Endothelial cell of umbilical vein (primary cell): ENCODE results near the gene ESYT3. TPM values are rescaled to one million over a fixed set of nuclear protein-coding genes. Genes with fewer than 3 reads are reported as not detected.

Experiments used
- BruUV-seq: library from RNA; stranded (reverse); fragments of 400-500 nt; replicated peaks from 2 replicates; lab custom pipeline; 2021; lab: Mats Ljungman, UMichigan
- CTCF ChIA-PET: fragments of 300-600, 350-600 bp; sonication (Branson Sonifier 250); formaldehyde crosslinking; loops from one replicate; lab custom pipeline; 2021; ENCODE audit warnings: antibody characterized with exemption, inconsistent platforms; lab: Charles Lee
- POLR2A ChIA-PET: fragments of 300-600, 350-600 bp; sonication (Branson Sonifier 250); formaldehyde crosslinking; loops from one replicate; lab custom pipeline; 2021; ENCODE audit warnings: antibody characterized with exemption, inconsistent platforms; lab: Charles Lee
- DNase-seq: peaks from one replicate; pipeline ENCODE4 v3.0.0-alpha.2; 2011; ENCODE audit warnings: low read depth, low spot score
- FAIRE-seq: peaks from 2 replicates; lab custom pipeline; 2011; peaks lifted over from hg19 to GRCh38; lab: Jason Lieb, UNC
- H2AFZ ChIP-seq: 2 replicates; pipeline ENCODE4 v1.6.0; 2012; ENCODE audit warnings: low read depth, low read length, control low read depth, inconsistent platforms
- H3K27ac ChIP-seq: 2 replicates; pipeline ENCODE4 v1.5.1; 2011; ENCODE audit warnings: low read depth, mild to moderate bottlenecking, control low read depth, low read length, moderate library complexity; ENCODE audit not compliant: insufficient read depth
- H3K27me3 ChIP-seq, 2 experiments: 2 replicates each; pipeline versions ENCODE4 v1.6.0 to v1.6.1; 2011; ENCODE audit warnings: low read length in 2 of 2, mixed read lengths in 1 of 2; ENCODE audit not compliant: control insufficient read depth in 2 of 2, insufficient read depth in 2 of 2
- H3K36me3 ChIP-seq, 2 experiments: 2 replicates in 1 of 2; 3 replicates in 1 of 2; pipeline ENCODE4 v1.5.1; 2011; ENCODE audit warnings: low read length in 2 of 2, mild to moderate bottlenecking in 1 of 2, moderate library complexity in 1 of 2; ENCODE audit not compliant: control insufficient read depth in 2 of 2, insufficient read depth in 2 of 2; ENCODE audit errors: extremely low read depth in 1 of 2
- H3K4me1 ChIP-seq: 3 replicates; pipeline ENCODE4 v1.5.1; 2011; ENCODE audit warnings: mild to moderate bottlenecking, low read length; ENCODE audit not compliant: control insufficient read depth, insufficient read depth; ENCODE audit errors: extremely low read depth
- H3K4me2 ChIP-seq: 2 replicates; pipeline ENCODE4 v1.6.1; 2011; ENCODE audit warnings: low read length, control low read depth, mixed read lengths; ENCODE audit not compliant: insufficient read depth
- H3K4me3 ChIP-seq, 3 experiments: fragments of 200-600 bp in 1 of 3; sonication (generic), shearing (Covaris generic) in 1 of 3; replicated peaks in 1 of 3; 2 replicates each; pipeline ENCODE4 v1.5.1; 2011 to 2016; ENCODE audit warnings: control low read depth in 3 of 3, low read length in 3 of 3, mild to moderate bottlenecking in 2 of 3, inconsistent platforms in 1 of 3, low read depth in 1 of 3, moderate library complexity in 1 of 3; ENCODE audit not compliant: insufficient read depth in 1 of 3
- H3K79me2 ChIP-seq: 2 replicates; pipeline ENCODE4 v1.6.0; 2012; ENCODE audit warnings: low read length, inconsistent platforms; ENCODE audit not compliant: control insufficient read depth, insufficient read depth
- H3K9ac ChIP-seq: replicated peaks from 2 replicates; pipeline ENCODE3; 2011; ENCODE audit warnings: low read length, control low read depth; ENCODE audit not compliant: insufficient read depth; ENCODE audit errors: extremely low read depth
- H3K9me1 ChIP-seq: replicated peaks from 3 replicates; pipeline ENCODE4 v1.6.0; 2011; ENCODE audit warnings: mild to moderate bottlenecking, low read length; ENCODE audit not compliant: control insufficient read depth, insufficient read depth; ENCODE audit errors: extremely low read depth
- H3K9me3 ChIP-seq: replicated peaks from 2 replicates; pipeline ENCODE4 v1.5.1; 2012; ENCODE audit warnings: low read length, inconsistent platforms; ENCODE audit not compliant: control insufficient read depth, insufficient read depth
- H4K20me1 ChIP-seq: replicated peaks from 2 replicates; pipeline ENCODE3; 2011; ENCODE audit warnings: mild to moderate bottlenecking, low read length; ENCODE audit not compliant: control insufficient read depth, insufficient read depth; ENCODE audit errors: extremely low read depth
- EZH2 ChIP-seq: IDR thresholded peaks from 2 replicates; pipeline ENCODE4 v1.6.1; 2012; ENCODE audit warnings: borderline replicate concordance, low read depth, mild to moderate bottlenecking, moderate library complexity, low read length, inconsistent platforms; ENCODE audit not compliant: severe bottlenecking
- FOS ChIP-seq: IDR thresholded peaks from 2 replicates; pipeline ENCODE4 v1.6.1; 2011; ENCODE audit warnings: mild to moderate bottlenecking, low read length, moderate library complexity, borderline replicate concordance; ENCODE audit not compliant: insufficient read depth
- GATA2 ChIP-seq: IDR thresholded peaks from 2 replicates; pipeline ENCODE4 v1.7.0; 2011; ENCODE audit warnings: low read depth, mild to moderate bottlenecking, moderate library complexity, mixed read lengths, low read length; ENCODE audit not compliant: insufficient read length, insufficient read depth
- JUN ChIP-seq: IDR thresholded peaks from 2 replicates; pipeline ENCODE4 v1.6.1; 2011; ENCODE audit warnings: borderline replicate concordance, low read depth; ENCODE audit not compliant: insufficient read length, insufficient read depth
- MAX ChIP-seq: IDR thresholded peaks from 2 replicates; pipeline ENCODE4 v1.6.1; 2011; ENCODE audit not compliant: insufficient read depth, insufficient read length
- MYC ChIP-seq: IDR thresholded peaks from one replicate; pipeline ENCODE4 v1.6.1; 2011; ENCODE audit warnings: mild to moderate bottlenecking, low read depth, low read length
- POLR2A ChIP-seq: IDR thresholded peaks from 2 replicates; pipeline ENCODE4 v1.6.1; 2012; ENCODE audit warnings: low read depth, mild to moderate bottlenecking, control low read depth, low read length
- POLR2AphosphoS5 ChIP-seq: IDR thresholded peaks from 2 replicates; pipeline ENCODE4 v1.6.1; 2012; ENCODE audit warnings: low read depth, mild to moderate bottlenecking, control low read depth, low read length, moderate library complexity; ENCODE audit not compliant: insufficient read depth
- dilution Hi-C: fragments of 300-500 bp; cut with MboI; formaldehyde crosslinking; loops from one replicate; pipeline ENCODE4 v1.15.0; 2019; ENCODE audit warnings: low sequenced_read_pairs; ENCODE audit not compliant: extremely low pct_ligation_motif_present
- intact Hi-C: fragments of 100-400 bp; cut with micrococcal nuclease; formaldehyde crosslinking; loops from one replicate; pipeline ENCODE4 v1.10.0; 2022
- polyA plus RNA-seq, 4 experiments: library from polyadenylated mRNA; depleted of rRNA in 3 of 4; stranded (reverse) in 3 of 4; unstranded in 1 of 4; fragments of >200 nt; gene quantifications; 2 replicates each; pipeline versions ENCODE4 v1.2.1 to v1.2.3, GENCODE V29; 2011 to 2012; ENCODE audit warnings: missing spikeins in 1 of 4
- total RNA-seq: library from RNA; stranded (reverse); gene quantifications from 2 replicates; pipeline ENCODE4 v1.2.3, GENCODE V29; 2021
- TF ChIP-seq, protein P1 (sequence below), 2 donors: IDR thresholded peaks; 1 replicate in 1 of 2; 2 replicates in 1 of 2; pipeline ENCODE4 v1.5.1; 2011; ENCODE audit warnings: low read length in 2 of 2, mild to moderate bottlenecking in 2 of 2, moderate library complexity in 2 of 2, control low read depth in 1 of 2, inconsistent platforms in 1 of 2, low read depth in 1 of 2; ENCODE audit not compliant: insufficient read depth in 1 of 2; ENCODE audit errors: extremely low read depth in 1 of 2

ESYT3 gene
- total and polyA plus RNA-seq, 2 donors (not counting 3 experiments of a cell fraction or from before 2014, with no cell fraction given), result not detected

GRCh38 chr3:138405486-138405885 is 28.9 kb upstream of the ESYT3 start:
- Histone ChIP-seq H3K4me3 (no peak overlapping the region), H3K9me3 (no peaks in the 10 kb centered on the region), H2AFZ (no peak overlapping the region), H3K9me1 (no peaks in the 10 kb centered on the region), H3K79me2 (no peaks in the 10 kb centered on the region), H3K9ac (no peak overlapping the region), H3K36me3 (no peaks in the 10 kb centered on the region), H3K4me1 (no peaks in the 10 kb centered on the region), H3K27me3 (peaks cover 0 to 3% of the 10 kb centered on the region in 2 experiments), H3K27ac (no peak overlapping the region), H3K4me2 (no peak overlapping the region), H4K20me1 (no peaks in the 10 kb centered on the region)
- DNase-seq (no peak), FAIRE-seq (no peak)
- ChIA-PET POLR2A (no interaction called here), CTCF (interaction anchor here (0.9 kb wide), 1 partner anchor 12 kb away, joined by 4 read pairs; no protein-coding TSS in a partner anchor)
- intact Hi-C loops, result no loop called here
- TF ChIP-seq JUN, result no peak
- no peak for TF ChIP-seq EZH2
- no peak for TF ChIP-seq POLR2A
- TF ChIP-seq FOS, result no peak
- TF ChIP-seq, protein P1, sequence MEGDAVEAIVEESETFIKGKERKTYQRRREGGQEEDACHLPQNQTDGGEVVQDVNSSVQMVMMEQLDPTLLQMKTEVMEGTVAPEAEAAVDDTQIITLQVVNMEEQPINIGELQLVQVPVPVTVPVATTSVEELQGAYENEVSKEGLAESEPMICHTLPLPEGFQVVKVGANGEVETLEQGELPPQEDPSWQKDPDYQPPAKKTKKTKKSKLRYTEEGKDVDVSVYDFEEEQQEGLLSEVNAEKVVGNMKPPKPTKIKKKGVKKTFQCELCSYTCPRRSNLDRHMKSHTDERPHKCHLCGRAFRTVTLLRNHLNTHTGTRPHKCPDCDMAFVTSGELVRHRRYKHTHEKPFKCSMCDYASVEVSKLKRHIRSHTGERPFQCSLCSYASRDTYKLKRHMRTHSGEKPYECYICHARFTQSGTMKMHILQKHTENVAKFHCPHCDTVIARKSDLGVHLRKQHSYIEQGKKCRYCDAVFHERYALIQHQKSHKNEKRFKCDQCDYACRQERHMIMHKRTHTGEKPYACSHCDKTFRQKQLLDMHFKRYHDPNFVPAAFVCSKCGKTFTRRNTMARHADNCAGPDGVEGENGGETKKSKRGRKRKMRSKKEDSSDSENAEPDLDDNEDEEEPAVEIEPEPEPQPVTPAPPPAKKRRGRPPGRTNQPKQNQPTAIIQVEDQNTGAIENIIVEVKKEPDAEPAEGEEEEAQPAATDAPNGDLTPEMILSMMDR (IDR thresholded peaks at IDR 0.05; ENCODE audit: extremely low read depth in 1 of 2, insufficient read depth in 1 of 2, low read depth in 1 of 2, low read length in 2 of 2), result no peak
- no peak for TF ChIP-seq GATA2
- no peak for TF ChIP-seq MAX
- no peak for TF ChIP-seq MYC
- no peak for TF ChIP-seq POLR2AphosphoS5
- dilution Hi-C loops, result no loop called here
- BruUV-seq, result no TSS peak
